Large intestine (tissue), 3 donors: ENCODE data around the gene RRP1B. TPM values are rescaled to one million over a fixed set of nuclear protein-coding genes. Genes with fewer than 3 reads are reported as not detected.

ENCODE experiments used
- DNase-seq, 2 donors: peaks; one replicate each; pipeline versions ENCODE4 v3.0.0 to v3.0.0-alpha.2; 2013
- H3K27ac ChIP-seq: one replicate; pipeline ENCODE4 v1.5.1; 2013; ENCODE audit warnings: low read length
- H3K27me3 ChIP-seq: 2 replicates; pipeline ENCODE4 v1.6.1; 2013; ENCODE audit warnings: low read length; ENCODE audit not compliant: control insufficient read depth, insufficient read depth
- H3K36me3 ChIP-seq: 2 replicates; pipeline ENCODE4 v1.6.1; 2013; ENCODE audit warnings: low read length; ENCODE audit not compliant: control insufficient read depth, insufficient read depth
- H3K4me1 ChIP-seq: one replicate; pipeline ENCODE4 v1.6.1; 2013; ENCODE audit warnings: low read length; ENCODE audit not compliant: control insufficient read depth, insufficient read depth
- H3K4me3 ChIP-seq: one replicate; pipeline ENCODE4 v1.5.1; 2013; ENCODE audit warnings: low read length
- H3K9me3 ChIP-seq: one replicate; pipeline ENCODE4 v1.6.1; 2013; ENCODE audit warnings: mild to moderate bottlenecking, low read depth, low read length, moderate library complexity; ENCODE audit not compliant: control insufficient read depth
- WGBS: methylation state at CpG from one replicate; pipeline ENCODE4 v1.1.5; 2013; ENCODE audit warnings: low lambda C conversion rate; ENCODE audit not compliant: insufficient coverage; 5-methylcytosine and 5-hydroxymethylcytosine counted together
- polyA plus RNA-seq: library from polyadenylated mRNA; unstranded; fragments of 120-200 nt; gene quantifications from one replicate; pipeline ENCODE4 v1.2.1, GENCODE V29; 2013

The RRP1B gene
- polyA plus RNA-seq, 1 donor, result 21.1 TPM

GRCh38 chr21:43723648-43724047 is 64.3 kb downstream of the RRP1B start:
- Histone ChIP-seq H3K4me1 (peaks cover 48% of the 10 kb centered on the region), H3K9me3 (no peaks in the 10 kb centered on the region), H3K27ac (no peak overlapping the region), H3K36me3 (peaks cover 13% of the 10 kb centered on the region), H3K27me3 (no peaks in the 10 kb centered on the region), H3K4me3 (no peak overlapping the region)
- DNase-seq, result no peak
- WGBS, result no CpG with 5 or more reads among the region's 12 CpGs

GRCh38 chr21:43726686-43727518 is 67.5 kb downstream of the RRP1B start:
- no peak overlapping the region for H3K4me3 ChIP-seq
- 100% methylated on average over 1 of the region's 21 CpGs for WGBS
- H3K27ac ChIP-seq, result peak overlapping the region; percentile 99
- no peaks in the 10 kb centered on the region for H3K27me3 ChIP-seq
- H3K36me3 ChIP-seq, result peaks cover 13% of the 10 kb centered on the region
- H3K4me1 ChIP-seq, result peaks cover 63% of the 10 kb centered on the region
- no peaks in the 10 kb centered on the region for H3K9me3 ChIP-seq
- no peak for DNase-seq

GRCh38 chr21:43727519-43728153 is 68.3 kb downstream of the RRP1B start:
- no CpG with 5 or more reads among the region's 10 CpGs for WGBS
- Histone ChIP-seq H3K9me3 (no peaks in the 10 kb centered on the region), H3K27me3 (no peaks in the 10 kb centered on the region), H3K4me1 (peaks cover 64% of the 10 kb centered on the region), H3K36me3 (peaks cover 13% of the 10 kb centered on the region), H3K27ac (peak overlapping the region; percentile 99), H3K4me3 (peak overlapping the region; percentile 53)
- DNase-seq, result peak in 1 of 2 donors; percentile 41

GRCh38 chr21:43728154-43728466 is 68.8 kb downstream of the RRP1B start:
- Histone ChIP-seq H3K4me1 (peaks cover 68% of the 10 kb centered on the region), H3K36me3 (peaks cover 13% of the 10 kb centered on the region), H3K27me3 (no peaks in the 10 kb centered on the region)

GRCh38 chr21:43728467-43729390 is 69.4 kb downstream of the RRP1B start:
- Histone ChIP-seq H3K36me3 (peaks cover 8% of the 10 kb centered on the region), H3K4me1 (peaks cover 74% of the 10 kb centered on the region), H3K9me3 (no peaks in the 10 kb centered on the region), H3K27me3 (no peaks in the 10 kb centered on the region), H3K4me3 (peak overlapping the region; percentile 53), H3K27ac (peak overlapping the region; percentile 99)
- peak; percentile 96 to 98 for DNase-seq
- WGBS, result no CpG with 5 or more reads among the region's 59 CpGs

More at GRCh38 chr21:43728154-43728466, 68.8 kb downstream of the RRP1B start:
- Histone ChIP-seq H3K27ac (peak overlapping the region; percentile 99), H3K9me3 (no peaks in the 10 kb centered on the region), H3K4me3 (peak overlapping the region; percentile 53)
- no peak for DNase-seq
- WGBS, result no CpG with 5 or more reads among the region's 7 CpGs

- no CpG with 5 or more reads among the region's 6 CpGs for WGBS
Measured at GRCh38 chr21:43731476-43731875, 72.1 kb downstream of the RRP1B start.

GRCh38 chr21:43731891-43732711 is 72.7 kb downstream of the RRP1B start:
- Histone ChIP-seq H3K27me3 (no peaks in the 10 kb centered on the region), H3K36me3 (peaks cover 26% of the 10 kb centered on the region), H3K9me3 (peaks cover 5% of the 10 kb centered on the region), H3K4me1 (peaks cover 81% of the 10 kb centered on the region), H3K4me3 (peak overlapping the region; percentile 30), H3K27ac (peak overlapping the region; percentile 99)
- no peak for DNase-seq
- no CpG with 5 or more reads among the region's 23 CpGs for WGBS

More at GRCh38 chr21:43731476-43731875, 72.1 kb downstream of the RRP1B start:
- Histone ChIP-seq H3K27ac (peak overlapping the region; percentile 99), H3K4me3 (peak overlapping the region; percentile 30), H3K36me3 (peaks cover 20% of the 10 kb centered on the region), H3K9me3 (peaks cover 5% of the 10 kb centered on the region), H3K27me3 (no peaks in the 10 kb centered on the region), H3K4me1 (peaks cover 81% of the 10 kb centered on the region)
- DNase-seq, result peak; percentile 91 to 95

GRCh38 chr21:43733060-43733459 is 73.7 kb downstream of the RRP1B start:
- H3K27me3 ChIP-seq, result no peaks in the 10 kb centered on the region
- peaks cover 34% of the 10 kb centered on the region for H3K36me3 ChIP-seq
- no peak for DNase-seq
- peak overlapping the region; percentile 5 for H3K4me3 ChIP-seq
- H3K9me3 ChIP-seq, result peaks cover 5% of the 10 kb centered on the region
- WGBS, result 67% methylated on average over 2 of the region's 10 CpGs
- peaks cover 81% of the 10 kb centered on the region for H3K4me1 ChIP-seq
- H3K27ac ChIP-seq, result peak overlapping the region; percentile 99

GRCh38 chr21:43733529-43734071 is 74.2 kb downstream of the RRP1B start:
- Histone ChIP-seq H3K9me3 (peaks cover 5% of the 10 kb centered on the region), H3K27me3 (no peaks in the 10 kb centered on the region), H3K4me3 (peak overlapping the region; percentile 5), H3K36me3 (peaks cover 34% of the 10 kb centered on the region), H3K27ac (peak overlapping the region; percentile 87), H3K4me1 (peaks cover 81% of the 10 kb centered on the region)
- DNase-seq, result peak; percentile 68 to 79
- WGBS, result no CpG with 5 or more reads among the region's 15 CpGs
